Measurements from ENCODE around the gene HMCN1. TPM values are rescaled to one million over a fixed set of nuclear protein-coding genes. Genes with fewer than 3 reads are reported as not detected.

Gene HMCN1
- total and polyA plus RNA-seq, 4 donors = 1.5 to 6.8 (median 3.5) TPM

DNA sequence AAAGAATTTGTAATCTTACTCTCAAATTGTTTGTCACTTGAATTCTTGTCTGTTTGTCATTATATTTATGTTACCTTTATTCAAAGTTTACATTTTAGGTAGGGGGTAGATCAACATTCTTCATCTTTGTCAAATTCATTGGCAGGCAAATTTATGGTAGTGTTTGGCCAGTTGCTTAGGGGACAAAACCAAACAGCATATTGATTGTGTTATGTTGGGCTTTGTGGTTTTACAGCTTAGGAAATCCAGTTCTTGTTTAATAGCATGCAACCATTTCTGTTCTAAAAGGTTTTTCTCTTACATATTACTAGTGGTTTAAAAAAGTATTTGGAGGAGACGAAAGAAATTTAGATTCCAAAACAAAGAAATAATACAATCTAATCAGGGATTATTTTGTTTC is 91.4 kb downstream of the HMCN1 start (continued):
- TF ChIP-seq FOXA1 (IDR thresholded peaks at IDR 0.05) = no peak
- TF ChIP-seq, protein P1, sequence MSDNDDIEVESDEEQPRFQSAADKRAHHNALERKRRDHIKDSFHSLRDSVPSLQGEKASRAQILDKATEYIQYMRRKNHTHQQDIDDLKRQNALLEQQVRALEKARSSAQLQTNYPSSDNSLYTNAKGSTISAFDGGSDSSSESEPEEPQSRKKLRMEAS (IDR thresholded peaks at IDR 0.05) = no peak
- TF ChIP-seq, protein P2, sequence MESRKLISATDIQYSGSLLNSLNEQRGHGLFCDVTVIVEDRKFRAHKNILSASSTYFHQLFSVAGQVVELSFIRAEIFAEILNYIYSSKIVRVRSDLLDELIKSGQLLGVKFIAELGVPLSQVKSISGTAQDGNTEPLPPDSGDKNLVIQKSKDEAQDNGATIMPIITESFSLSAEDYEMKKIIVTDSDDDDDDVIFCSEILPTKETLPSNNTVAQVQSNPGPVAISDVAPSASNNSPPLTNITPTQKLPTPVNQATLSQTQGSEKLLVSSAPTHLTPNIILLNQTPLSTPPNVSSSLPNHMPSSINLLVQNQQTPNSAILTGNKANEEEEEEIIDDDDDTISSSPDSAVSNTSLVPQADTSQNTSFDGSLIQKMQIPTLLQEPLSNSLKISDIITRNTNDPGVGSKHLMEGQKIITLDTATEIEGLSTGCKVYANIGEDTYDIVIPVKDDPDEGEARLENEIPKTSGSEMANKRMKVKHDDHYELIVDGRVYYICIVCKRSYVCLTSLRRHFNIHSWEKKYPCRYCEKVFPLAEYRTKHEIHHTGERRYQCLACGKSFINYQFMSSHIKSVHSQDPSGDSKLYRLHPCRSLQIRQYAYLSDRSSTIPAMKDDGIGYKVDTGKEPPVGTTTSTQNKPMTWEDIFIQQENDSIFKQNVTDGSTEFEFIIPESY (IDR thresholded peaks at IDR 0.05) = no peak
- TF ChIP-seq GABPA (IDR thresholded peaks at IDR 0.05 in 1 of 2, conservative IDR thresholded peaks at IDR 0.05 in 1 of 2) = no peak

DNA sequence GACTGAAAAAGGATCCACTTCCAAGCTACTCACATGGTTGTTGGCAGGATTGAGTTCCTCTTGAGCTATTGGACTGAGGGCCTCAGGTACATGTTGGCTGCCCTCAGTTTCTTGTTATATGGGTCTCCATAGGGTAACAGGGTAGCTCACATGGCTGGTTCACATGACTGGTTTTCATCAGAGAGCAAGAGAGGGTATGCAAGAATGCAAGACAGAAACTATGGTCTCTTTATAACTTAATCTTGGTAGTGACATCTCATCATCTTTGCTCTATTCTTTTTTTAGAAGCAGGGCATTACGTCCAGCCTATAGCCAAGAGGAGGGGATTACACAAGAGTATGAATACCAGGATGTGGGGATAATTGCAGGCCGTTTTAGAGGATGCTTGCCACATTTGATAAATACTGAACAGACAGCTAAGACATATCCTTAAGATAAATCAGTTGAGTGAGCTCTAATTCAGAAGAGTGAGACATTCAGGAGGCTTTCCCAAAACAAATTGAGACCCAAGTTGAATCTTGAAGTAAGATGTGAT is 100.2 kb downstream of the HMCN1 start:
- 52% methylated on average over 2 of the region's 2 CpGs for WGBS
- TF ChIP-seq, protein P3, sequence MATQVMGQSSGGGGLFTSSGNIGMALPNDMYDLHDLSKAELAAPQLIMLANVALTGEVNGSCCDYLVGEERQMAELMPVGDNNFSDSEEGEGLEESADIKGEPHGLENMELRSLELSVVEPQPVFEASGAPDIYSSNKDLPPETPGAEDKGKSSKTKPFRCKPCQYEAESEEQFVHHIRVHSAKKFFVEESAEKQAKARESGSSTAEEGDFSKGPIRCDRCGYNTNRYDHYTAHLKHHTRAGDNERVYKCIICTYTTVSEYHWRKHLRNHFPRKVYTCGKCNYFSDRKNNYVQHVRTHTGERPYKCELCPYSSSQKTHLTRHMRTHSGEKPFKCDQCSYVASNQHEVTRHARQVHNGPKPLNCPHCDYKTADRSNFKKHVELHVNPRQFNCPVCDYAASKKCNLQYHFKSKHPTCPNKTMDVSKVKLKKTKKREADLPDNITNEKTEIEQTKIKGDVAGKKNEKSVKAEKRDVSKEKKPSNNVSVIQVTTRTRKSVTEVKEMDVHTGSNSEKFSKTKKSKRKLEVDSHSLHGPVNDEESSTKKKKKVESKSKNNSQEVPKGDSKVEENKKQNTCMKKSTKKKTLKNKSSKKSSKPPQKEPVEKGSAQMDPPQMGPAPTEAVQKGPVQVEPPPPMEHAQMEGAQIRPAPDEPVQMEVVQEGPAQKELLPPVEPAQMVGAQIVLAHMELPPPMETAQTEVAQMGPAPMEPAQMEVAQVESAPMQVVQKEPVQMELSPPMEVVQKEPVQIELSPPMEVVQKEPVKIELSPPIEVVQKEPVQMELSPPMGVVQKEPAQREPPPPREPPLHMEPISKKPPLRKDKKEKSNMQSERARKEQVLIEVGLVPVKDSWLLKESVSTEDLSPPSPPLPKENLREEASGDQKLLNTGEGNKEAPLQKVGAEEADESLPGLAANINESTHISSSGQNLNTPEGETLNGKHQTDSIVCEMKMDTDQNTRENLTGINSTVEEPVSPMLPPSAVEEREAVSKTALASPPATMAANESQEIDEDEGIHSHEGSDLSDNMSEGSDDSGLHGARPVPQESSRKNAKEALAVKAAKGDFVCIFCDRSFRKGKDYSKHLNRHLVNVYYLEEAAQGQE (IDR thresholded peaks at IDR 0.05) = no peak
- TF ChIP-seq, protein P4, sequence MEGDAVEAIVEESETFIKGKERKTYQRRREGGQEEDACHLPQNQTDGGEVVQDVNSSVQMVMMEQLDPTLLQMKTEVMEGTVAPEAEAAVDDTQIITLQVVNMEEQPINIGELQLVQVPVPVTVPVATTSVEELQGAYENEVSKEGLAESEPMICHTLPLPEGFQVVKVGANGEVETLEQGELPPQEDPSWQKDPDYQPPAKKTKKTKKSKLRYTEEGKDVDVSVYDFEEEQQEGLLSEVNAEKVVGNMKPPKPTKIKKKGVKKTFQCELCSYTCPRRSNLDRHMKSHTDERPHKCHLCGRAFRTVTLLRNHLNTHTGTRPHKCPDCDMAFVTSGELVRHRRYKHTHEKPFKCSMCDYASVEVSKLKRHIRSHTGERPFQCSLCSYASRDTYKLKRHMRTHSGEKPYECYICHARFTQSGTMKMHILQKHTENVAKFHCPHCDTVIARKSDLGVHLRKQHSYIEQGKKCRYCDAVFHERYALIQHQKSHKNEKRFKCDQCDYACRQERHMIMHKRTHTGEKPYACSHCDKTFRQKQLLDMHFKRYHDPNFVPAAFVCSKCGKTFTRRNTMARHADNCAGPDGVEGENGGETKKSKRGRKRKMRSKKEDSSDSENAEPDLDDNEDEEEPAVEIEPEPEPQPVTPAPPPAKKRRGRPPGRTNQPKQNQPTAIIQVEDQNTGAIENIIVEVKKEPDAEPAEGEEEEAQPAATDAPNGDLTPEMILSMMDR (IDR thresholded peaks at IDR 0.05; ENCODE audit: low read depth, low read length, missing input control) = no peak
- TF ChIP-seq EGR1 (IDR thresholded peaks at IDR 0.05; ENCODE audit: low read depth in 2 of 2) (no peak), FOXA1 (IDR thresholded peaks at IDR 0.05) (no peak)
- H3K36me3 ChIP-seq (ENCODE audit: control insufficient read depth in 4 of 4, insufficient read depth in 3 of 4, low read depth in 1 of 4, low read length in 3 of 4) = no peaks in the 10 kb centered on the region

DNA sequence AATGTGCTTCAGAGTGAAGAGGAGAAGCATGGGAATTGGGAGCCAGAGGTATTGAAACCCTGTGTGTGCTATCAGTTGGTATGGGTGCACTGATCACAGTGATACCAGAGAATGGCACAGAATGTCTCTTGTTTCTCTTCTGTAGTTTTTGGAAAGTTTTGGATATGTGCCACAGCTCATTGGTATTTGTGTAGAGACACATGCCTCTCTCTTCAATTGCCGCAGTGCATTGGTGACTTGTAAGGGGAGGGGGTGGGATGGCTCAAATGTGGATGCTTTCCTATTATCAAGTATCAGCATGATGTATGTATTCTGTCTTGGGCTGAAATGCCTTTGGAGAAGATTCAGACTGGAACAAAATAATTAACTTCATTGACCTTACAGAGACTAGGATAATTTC is 101.0 kb downstream of the HMCN1 start:
- Histone ChIP-seq H3K27me3 (ENCODE audit: control insufficient read depth in 4 of 4, insufficient read depth in 4 of 4, low read length in 3 of 4) (no peaks in the 10 kb centered on the region), H3K36me3 (ENCODE audit: control insufficient read depth in 4 of 4, insufficient read depth in 3 of 4, low read depth in 1 of 4, low read length in 3 of 4) (no peaks in the 10 kb centered on the region), H3K9me3 (ENCODE audit: control insufficient read depth in 4 of 4, low read length in 3 of 4) (peaks cover 0 to 3% (median 0%) of the 10 kb centered on the region in 4 donors), H3K4me1 (ENCODE audit: control insufficient read depth in 4 of 4, insufficient read depth in 4 of 4, low read length in 3 of 4) (no peaks in the 10 kb centered on the region), H3K4me3 (ENCODE audit: low read depth in 1 of 3, low read length in 3 of 3) (no peak overlapping the region), H3K9ac (ENCODE audit: low read depth in 1 of 2, low read length in 2 of 2) (no peak overlapping the region), H3K27ac (ENCODE audit: low read depth in 1 of 2, low read length in 2 of 2) (no peak overlapping the region)
- WGBS = 95% methylated on average over 1 of the region's 1 CpG
- no peak for DNase-seq (ENCODE audit: low spot score)
- no peak for TF ChIP-seq NR2F2 (IDR thresholded peaks at IDR 0.05)
- TF ChIP-seq, protein P3 (IDR thresholded peaks at IDR 0.05) = no peak
- no peak for TF ChIP-seq GABPA (IDR thresholded peaks at IDR 0.05 in 1 of 2, conservative IDR thresholded peaks at IDR 0.05 in 1 of 2)
- TF ChIP-seq RAD21 (IDR thresholded peaks at IDR 0.05) = no peak
- TF ChIP-seq FOXA1 (IDR thresholded peaks at IDR 0.05) = no peak
- TF ChIP-seq HNF4G (IDR thresholded peaks at IDR 0.05) = no peak
- TF ChIP-seq, protein P1 (IDR thresholded peaks at IDR 0.05) = no peak
- TF ChIP-seq TAF1 (conservative IDR thresholded peaks at IDR 0.05) = no peak
- TF ChIP-seq, protein P5, sequence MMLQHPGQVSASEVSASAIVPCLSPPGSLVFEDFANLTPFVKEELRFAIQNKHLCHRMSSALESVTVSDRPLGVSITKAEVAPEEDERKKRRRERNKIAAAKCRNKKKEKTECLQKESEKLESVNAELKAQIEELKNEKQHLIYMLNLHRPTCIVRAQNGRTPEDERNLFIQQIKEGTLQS (IDR thresholded peaks at IDR 0.05) = no peak
- no peak for TF ChIP-seq FOXA2 (IDR thresholded peaks at IDR 0.05)
- TF ChIP-seq HNF4A (conservative IDR thresholded peaks at IDR 0.05) = no peak
- no peak for TF ChIP-seq EGR1 (IDR thresholded peaks at IDR 0.05; ENCODE audit: low read depth in 2 of 2)
- TF ChIP-seq RXRA (IDR thresholded peaks at IDR 0.05) = no peak
- TF ChIP-seq JUND (IDR thresholded peaks at IDR 0.05) = no peak

More for the DNA sequence above, 100.2 kb downstream of the HMCN1 start:
- no peak overlapping the region for H3K27ac ChIP-seq (ENCODE audit: low read depth in 1 of 2, low read length in 2 of 2)
- no peak for DNase-seq (ENCODE audit: low spot score)
- peaks cover 0 to 3% (median 0%) of the 10 kb centered on the region in 4 donors for H3K9me3 ChIP-seq (ENCODE audit: control insufficient read depth in 4 of 4, low read length in 3 of 4)
- H3K4me3 ChIP-seq (ENCODE audit: low read depth in 1 of 3, low read length in 3 of 3) = no peak overlapping the region
- H3K27me3 ChIP-seq (ENCODE audit: control insufficient read depth in 4 of 4, insufficient read depth in 4 of 4, low read length in 3 of 4) = no peaks in the 10 kb centered on the region
- H3K9ac ChIP-seq (ENCODE audit: low read depth in 1 of 2, low read length in 2 of 2) = no peak overlapping the region
- no peaks in the 10 kb centered on the region for H3K4me1 ChIP-seq (ENCODE audit: control insufficient read depth in 4 of 4, insufficient read depth in 4 of 4, low read length in 3 of 4)

All from liver (tissue), 9 donors.